Panc1 (cell line): ENCODE measurements around the gene DTNBP1. TPM values are rescaled to one million over a fixed set of nuclear protein-coding genes. Genes with fewer than 3 reads are reported as not detected.
"Not testable (repeated sequence)": the region's sequence is repeated elsewhere in the genome, so short reads cannot be mapped to it uniquely, and the experiment has no call there.

Experiments
- ATAC-seq: fragments of 200-7000 bp; cut with Tn5 transposase; 2 replicates; pipeline ENCODE4 v1.9.1; 2020; ENCODE audit warnings: mild to moderate bottlenecking, moderate library complexity
- BruUV-seq: library from RNA; stranded (reverse); fragments of 400-500 nt; replicated peaks from 2 replicates; lab custom pipeline; 2021; lab: Mats Ljungman, UMichigan
- CTCF ChIA-PET: fragments of 300-600 bp; sonication (Branson Sonifier 250); formaldehyde crosslinking; loops from one replicate; lab custom pipeline; 2022; ENCODE audit warnings: antibody characterized with exemption; lab: Charles Lee
- POLR2A ChIA-PET: fragments of 300-600 bp; sonication (Branson Sonifier 250); formaldehyde crosslinking; loops from one replicate; lab custom pipeline; 2022; ENCODE audit warnings: antibody characterized with exemption; lab: Charles Lee
- DNase-seq: peaks from one replicate; pipeline ENCODE4 v3.0.0-alpha.2; 2010; ENCODE audit warnings: low read depth, low spot score
- H3K27ac ChIP-seq: 2 replicates; pipeline ENCODE4 v1.5.1; 2011; ENCODE audit warnings: mild to moderate bottlenecking, low read length, inconsistent platforms
- H3K27me3 ChIP-seq: fragments of 200-500 bp; sonication (Bioruptor generic); 2 replicates; pipeline ENCODE4 v1.6.0; 2014; ENCODE audit warnings: low read length, inconsistent platforms; ENCODE audit not compliant: control insufficient read depth, insufficient read depth
- H3K36me3 ChIP-seq: fragments of 200-500 bp; sonication (Bioruptor generic); 2 replicates; pipeline ENCODE4 v1.5.1; 2014; ENCODE audit warnings: inconsistent platforms, mild to moderate bottlenecking, low read length, moderate library complexity; ENCODE audit not compliant: control insufficient read depth, insufficient read depth
- H3K4me1 ChIP-seq: 2 replicates; pipeline ENCODE4 v1.5.1; 2011; ENCODE audit warnings: inconsistent platforms, mild to moderate bottlenecking, low read length, moderate library complexity; ENCODE audit not compliant: control insufficient read depth, insufficient read depth
- H3K4me3 ChIP-seq, 2 experiments: 2 replicates each; pipeline ENCODE4 v1.5.1; 2011 to 2012; ENCODE audit warnings: low read depth in 2 of 2, low read length in 2 of 2, mild to moderate bottlenecking in 2 of 2, inconsistent platforms in 1 of 2, moderate library complexity in 1 of 2
- H3K9me3 ChIP-seq: fragments of 200-500 bp; sonication (Bioruptor generic); 2 replicates; pipeline ENCODE4 v1.5.1; 2014; ENCODE audit warnings: low read depth, mild to moderate bottlenecking, inconsistent platforms, low read length, moderate library complexity; ENCODE audit not compliant: control insufficient read depth, insufficient read depth
- CTCF ChIP-seq: fragments of 450-650 bp; IDR thresholded peaks from 2 replicates; pipeline ENCODE4 v1.5.1; 2017; ENCODE audit warnings: mild to moderate bottlenecking
- POLR2AphosphoS5 ChIP-seq: IDR thresholded peaks from 2 replicates; pipeline ENCODE4 v1.6.1; 2012; ENCODE audit warnings: mild to moderate bottlenecking, low read depth, low read length, moderate library complexity
- SIN3A ChIP-seq: IDR thresholded peaks from 2 replicates; pipeline ENCODE4 v1.6.1; 2012; ENCODE audit warnings: low read depth, mild to moderate bottlenecking, low read length, moderate library complexity, borderline replicate concordance; ENCODE audit not compliant: insufficient read depth
- TCF7L2 ChIP-seq: IDR thresholded peaks from 2 replicates; pipeline ENCODE4 v1.6.1; 2011; ENCODE audit warnings: mild to moderate bottlenecking, low read depth, low read length, inconsistent platforms
- in situ Hi-C: cut with HindIII; loops from 2 replicates; pipeline ENCODE4 v1.10.0; 2016; ENCODE audit warnings: low sequenced_read_pairs, low pct_unique_long_range_greater_than_20kb
- intact Hi-C: fragments of 100-400 bp; cut with micrococcal nuclease; formaldehyde crosslinking; loops from one replicate; pipeline ENCODE4 v1.10.0; 2022; ENCODE audit not compliant: unreplicated experiment
- total RNA-seq: library from RNA; stranded (reverse); gene quantifications from one replicate; pipeline ENCODE4 v1.2.1, GENCODE V29; 2021; ENCODE audit not compliant: unreplicated experiment
- TF ChIP-seq, protein P1 (sequence below), 2 experiments: IDR thresholded peaks; 2 replicates each; pipeline ENCODE4 v1.6.1; 2011 to 2012; ENCODE audit warnings: low read depth in 2 of 2, control low read depth in 1 of 2, low read length in 1 of 2, mild to moderate bottlenecking in 1 of 2, moderate library complexity in 1 of 2; ENCODE audit not compliant: insufficient read depth in 1 of 2

The DTNBP1 gene
- total RNA-seq, 1 experiment from 2014 or later = 29.3 TPM

DNA sequence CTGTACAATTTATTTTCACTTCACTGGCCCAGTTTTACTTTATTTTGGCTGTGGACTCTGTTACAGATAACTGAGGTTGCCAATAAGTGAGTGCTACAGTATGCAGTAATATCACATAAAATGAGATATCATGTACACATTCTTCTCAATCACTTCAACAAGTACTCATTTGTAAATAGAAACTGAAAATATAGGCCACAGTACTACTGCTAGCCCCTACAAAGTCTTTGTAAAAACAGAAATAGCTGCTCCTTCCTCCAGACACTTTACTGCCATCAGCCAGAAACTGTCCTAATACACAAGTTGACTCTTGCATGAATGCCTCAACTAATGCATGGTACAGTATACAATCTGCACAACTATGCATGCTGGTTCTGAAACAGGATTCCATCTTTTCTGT, 9.2 kb downstream of the DTNBP1 start:
- ChIA-PET CTCF (no interaction called here), POLR2A (no interaction called here)
- no peak for ATAC-seq
- H3K36me3 ChIP-seq = peaks cover 4% of the 10 kb centered on the region; the same call in 1 of the 2 replicates
- no peaks in the 10 kb centered on the region for H3K9me3 ChIP-seq
- DNase-seq = no peak
- H3K27ac ChIP-seq = no peak overlapping the region
- no peaks in the 10 kb centered on the region for H3K27me3 ChIP-seq
- intact Hi-C loops (no loop called here), in situ Hi-C loops (no loop called here)
- BruUV-seq = no TSS peak
- no peak for TF ChIP-seq TCF7L2
- TF ChIP-seq CTCF = no peak
- TF ChIP-seq, protein P1, sequence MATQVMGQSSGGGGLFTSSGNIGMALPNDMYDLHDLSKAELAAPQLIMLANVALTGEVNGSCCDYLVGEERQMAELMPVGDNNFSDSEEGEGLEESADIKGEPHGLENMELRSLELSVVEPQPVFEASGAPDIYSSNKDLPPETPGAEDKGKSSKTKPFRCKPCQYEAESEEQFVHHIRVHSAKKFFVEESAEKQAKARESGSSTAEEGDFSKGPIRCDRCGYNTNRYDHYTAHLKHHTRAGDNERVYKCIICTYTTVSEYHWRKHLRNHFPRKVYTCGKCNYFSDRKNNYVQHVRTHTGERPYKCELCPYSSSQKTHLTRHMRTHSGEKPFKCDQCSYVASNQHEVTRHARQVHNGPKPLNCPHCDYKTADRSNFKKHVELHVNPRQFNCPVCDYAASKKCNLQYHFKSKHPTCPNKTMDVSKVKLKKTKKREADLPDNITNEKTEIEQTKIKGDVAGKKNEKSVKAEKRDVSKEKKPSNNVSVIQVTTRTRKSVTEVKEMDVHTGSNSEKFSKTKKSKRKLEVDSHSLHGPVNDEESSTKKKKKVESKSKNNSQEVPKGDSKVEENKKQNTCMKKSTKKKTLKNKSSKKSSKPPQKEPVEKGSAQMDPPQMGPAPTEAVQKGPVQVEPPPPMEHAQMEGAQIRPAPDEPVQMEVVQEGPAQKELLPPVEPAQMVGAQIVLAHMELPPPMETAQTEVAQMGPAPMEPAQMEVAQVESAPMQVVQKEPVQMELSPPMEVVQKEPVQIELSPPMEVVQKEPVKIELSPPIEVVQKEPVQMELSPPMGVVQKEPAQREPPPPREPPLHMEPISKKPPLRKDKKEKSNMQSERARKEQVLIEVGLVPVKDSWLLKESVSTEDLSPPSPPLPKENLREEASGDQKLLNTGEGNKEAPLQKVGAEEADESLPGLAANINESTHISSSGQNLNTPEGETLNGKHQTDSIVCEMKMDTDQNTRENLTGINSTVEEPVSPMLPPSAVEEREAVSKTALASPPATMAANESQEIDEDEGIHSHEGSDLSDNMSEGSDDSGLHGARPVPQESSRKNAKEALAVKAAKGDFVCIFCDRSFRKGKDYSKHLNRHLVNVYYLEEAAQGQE (IDR thresholded peaks at IDR 0.05; ENCODE audit: insufficient read depth in 1 of 2, low read depth in 2 of 2, low read length in 1 of 2) = no peak
- TF ChIP-seq SIN3A = no peak
- TF ChIP-seq POLR2AphosphoS5 = no peak
- no peak overlapping the region for H3K4me3 ChIP-seq
- H3K4me1 ChIP-seq = no peaks in the 10 kb centered on the region

- H3K27me3 ChIP-seq, H3K4me3 ChIP-seq, ATAC-seq, CTCF ChIA-PET, H3K9me3 ChIP-seq, BruUV-seq, H3K4me1 ChIP-seq, POLR2A ChIA-PET, H3K27ac ChIP-seq, DNase-seq, H3K36me3 ChIP-seq, intact Hi-C loops, in situ Hi-C loops: not testable (repeated sequence)
These were observed 12.7 kb downstream of the DTNBP1 start for GRCh38 chr6:15650004-15650559.

DNA sequence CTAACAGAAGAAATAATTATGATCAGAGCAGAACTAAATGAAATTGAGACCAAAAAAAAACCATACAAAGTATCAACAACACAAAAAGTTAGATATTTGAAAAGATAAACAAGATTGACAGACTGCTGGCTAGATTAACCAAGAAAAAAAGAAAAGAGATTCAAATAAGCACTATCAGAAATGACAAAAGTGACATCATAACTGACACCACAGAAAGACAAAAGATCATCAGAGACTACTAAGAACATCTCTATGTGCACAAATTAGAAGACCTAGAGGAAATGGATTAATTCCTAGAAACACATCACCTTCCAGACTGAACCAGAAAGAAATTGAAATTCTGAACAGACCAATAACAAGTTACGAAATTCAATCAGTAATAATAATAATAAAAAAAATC, 17.9 kb downstream of the DTNBP1 start:
- ChIA-PET POLR2A (interaction anchor here (0.6 kb wide), 1 partner anchor 996 kb away, joined by 3 read pairs; no protein-coding TSS in a partner anchor), CTCF (no interaction called here)
- intact Hi-C loops (no loop called here), in situ Hi-C loops (no loop called here)
- BruUV-seq = no TSS peak
- Histone ChIP-seq H3K27ac (no peak overlapping the region), H3K9me3 (peaks cover 5% of the 10 kb centered on the region; the same call in 1 of the 2 replicates), H3K4me3 (no peak overlapping the region), H3K36me3 (no peaks in the 10 kb centered on the region), H3K4me1 (no peaks in the 10 kb centered on the region), H3K27me3 (no peaks in the 10 kb centered on the region)
- TF ChIP-seq, protein P1 (IDR thresholded peaks at IDR 0.05; ENCODE audit: insufficient read depth in 1 of 2, low read depth in 2 of 2, low read length in 1 of 2) = no peak
- TF ChIP-seq SIN3A (no peak), CTCF (no peak), TCF7L2 (no peak), POLR2AphosphoS5 (no peak)
- no peak for DNase-seq
- no peak for ATAC-seq
